Measurements from ENCODE around the gene C4orf50. TPM values are rescaled to one million over a fixed set of nuclear protein-coding genes. Genes with fewer than 3 reads are reported as not detected.
"Not testable (repeated sequence)": the region's sequence is repeated elsewhere in the genome, so short reads cannot be mapped to it uniquely, and the experiment has no call there.

Gene C4orf50
- total RNA-seq, 1 donor from 2014 or later = 2.3 TPM

DNA sequence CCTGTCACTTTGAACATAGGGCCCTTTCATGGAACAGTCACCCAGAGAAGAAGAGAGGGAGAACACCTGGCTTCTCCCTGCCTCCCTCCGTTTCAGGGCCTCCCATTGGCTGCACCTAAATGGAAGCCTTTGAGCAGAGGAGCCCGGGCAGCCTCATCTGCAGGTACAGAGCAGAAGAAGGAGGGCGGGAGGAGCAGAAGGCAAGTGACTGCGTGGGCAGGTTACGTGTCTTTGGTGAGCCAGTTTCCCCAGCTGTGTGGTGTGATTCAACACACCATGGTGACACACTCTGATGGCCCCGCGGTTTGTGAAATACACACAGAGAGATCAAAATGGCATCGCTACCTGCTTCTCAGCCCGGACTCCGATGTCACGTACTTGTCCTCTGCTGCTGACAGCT lies 431 bp downstream of the C4orf50 start:
- intact Hi-C loops (cut with micrococcal nuclease) = no loop called here

DNA sequence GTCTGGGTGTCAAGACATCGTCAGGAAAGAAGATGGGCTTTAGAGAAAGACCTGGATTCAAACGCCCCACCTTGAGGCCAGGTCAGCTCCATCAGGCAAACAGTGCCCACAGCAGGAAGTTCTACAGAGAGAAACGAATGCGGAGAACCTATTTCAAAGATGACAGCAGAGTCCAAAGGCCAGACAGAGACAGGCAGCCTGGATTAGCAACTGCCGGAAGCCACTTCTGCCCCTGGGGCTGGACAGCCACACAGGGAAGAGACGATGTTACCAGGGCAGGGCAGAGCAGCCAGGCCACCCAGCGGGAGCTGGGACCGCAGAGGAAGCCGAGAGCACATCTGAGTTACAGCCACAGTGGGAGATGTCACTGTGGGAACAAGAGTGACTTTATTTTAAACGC lies 1.2 kb downstream of the C4orf50 start:
- intact Hi-C loops (cut with micrococcal nuclease) = no loop called here

DNA sequence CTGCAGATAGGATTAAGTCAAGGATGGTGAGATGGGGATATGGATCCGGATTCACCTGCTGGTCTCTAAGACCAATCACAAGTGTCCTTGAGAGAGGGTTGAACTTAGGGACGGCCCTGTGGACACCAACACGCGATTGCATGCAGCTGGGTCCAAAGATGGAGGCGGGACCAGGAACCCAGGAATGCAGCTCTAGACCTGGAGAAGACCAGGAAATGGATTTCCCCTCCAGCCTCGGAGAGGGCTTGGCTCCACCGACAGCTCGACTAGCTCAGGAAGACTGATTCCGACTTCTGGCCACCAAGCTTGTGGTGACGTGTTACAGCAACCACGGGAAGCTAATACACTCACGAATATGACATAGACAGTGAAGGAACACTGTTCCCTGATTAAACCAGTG lies 4.7 kb downstream of the C4orf50 start:
- intact Hi-C loops (cut with micrococcal nuclease) = no loop called here

DNA sequence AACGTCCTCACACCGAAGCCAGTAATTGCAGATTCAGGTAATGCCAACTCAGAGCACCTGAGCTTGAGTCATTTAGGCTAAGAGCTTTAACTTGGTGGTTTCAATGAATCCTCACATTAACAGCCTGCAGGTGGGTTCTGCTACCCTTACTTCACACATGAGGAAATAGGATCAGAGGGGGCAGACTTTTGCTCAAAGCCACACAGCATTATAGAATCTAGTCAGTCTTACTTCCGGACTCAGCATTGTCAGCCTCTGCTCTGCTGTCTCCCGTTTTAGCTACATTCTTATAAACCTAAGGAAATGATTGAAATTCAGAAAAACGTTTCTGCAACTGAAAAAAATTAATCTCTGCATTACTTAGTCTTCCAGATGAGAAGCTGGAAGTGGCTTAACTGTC lies 6.0 kb downstream of the C4orf50 start:
- intact Hi-C loops (cut with micrococcal nuclease) = no loop called here

DNA sequence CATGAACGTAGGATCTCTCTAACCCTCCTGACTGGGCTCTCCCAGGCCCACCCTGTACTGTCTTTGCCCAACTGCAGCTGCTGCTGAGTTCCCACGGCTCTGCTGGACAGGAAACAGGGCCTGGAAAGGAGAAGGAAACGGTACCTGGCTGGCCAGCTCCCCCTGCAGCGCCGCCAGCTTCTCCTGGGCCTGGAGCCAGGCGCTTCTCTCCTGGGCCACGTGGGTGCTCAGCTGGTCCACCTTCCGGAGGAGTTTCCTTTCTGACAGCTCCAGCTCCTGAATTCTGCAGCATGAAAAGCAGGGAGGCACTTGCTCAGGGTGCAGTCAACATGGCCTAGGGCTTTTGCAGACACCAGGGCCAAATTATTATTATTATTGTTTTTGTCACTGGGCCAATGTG lies 6.5 kb downstream of the C4orf50 start:
- intact Hi-C loops (cut with micrococcal nuclease) = no loop called here

DNA sequence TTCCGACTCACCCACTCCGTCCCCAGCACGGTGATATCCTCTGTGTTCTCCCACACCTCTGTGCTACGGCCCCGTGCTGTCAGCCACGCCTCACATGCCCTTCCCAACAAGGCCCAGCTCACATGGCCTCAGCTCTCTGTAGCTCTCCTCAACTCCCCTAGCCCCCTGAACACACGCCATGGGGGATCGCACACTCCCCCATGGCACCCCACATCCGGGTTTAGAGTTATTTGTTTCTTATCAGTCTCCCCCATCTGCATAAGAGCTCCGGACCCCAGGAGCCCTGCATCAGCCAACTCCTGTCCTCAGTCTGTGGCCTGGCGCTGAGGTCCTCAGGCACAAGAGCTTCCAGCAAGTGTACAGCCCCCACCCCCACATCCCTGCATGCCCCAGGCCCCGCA lies 7.0 kb downstream of the C4orf50 start:
- intact Hi-C loops (cut with micrococcal nuclease) = no loop called here

DNA sequence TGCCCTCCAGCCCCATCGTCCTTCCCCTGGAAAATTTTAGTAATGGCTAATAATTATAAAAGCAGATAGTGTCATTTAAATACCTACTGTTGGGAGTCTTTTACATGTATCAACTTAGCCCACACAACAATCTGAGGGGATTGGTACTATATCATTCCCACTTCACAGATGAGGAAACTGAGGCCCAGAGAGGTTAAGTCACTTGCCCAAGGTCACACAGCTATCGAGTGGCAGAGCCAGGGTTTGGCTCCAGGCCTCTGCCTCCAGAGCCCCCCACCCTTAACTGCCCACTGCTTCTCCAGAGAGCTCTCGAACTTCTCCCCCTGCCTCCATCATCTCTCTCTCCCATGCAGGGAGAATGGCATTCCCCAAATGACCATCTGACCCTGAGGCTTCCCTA lies 7.4 kb downstream of the C4orf50 start:
- intact Hi-C loops (cut with micrococcal nuclease) = no loop called here

DNA sequence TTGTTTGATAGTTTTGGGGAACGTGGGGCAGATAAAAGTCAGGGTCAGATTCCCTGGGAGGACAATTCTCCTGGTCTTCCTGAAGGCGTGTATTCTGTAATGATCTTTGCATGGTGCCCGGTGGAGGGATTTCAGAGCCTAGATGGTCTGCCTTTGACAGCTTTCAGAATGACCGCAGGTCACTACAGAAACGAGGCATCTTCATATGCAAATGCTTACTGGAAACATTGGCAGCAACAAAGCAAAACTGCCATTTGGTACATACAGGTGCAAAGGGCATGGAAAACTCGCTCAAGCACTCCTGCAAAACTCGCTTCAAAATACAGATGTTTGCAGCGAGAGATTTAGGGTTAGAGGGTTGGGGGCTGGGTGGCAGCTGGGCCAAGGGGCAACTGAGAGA lies 8.8 kb downstream of the C4orf50 start:
- intact Hi-C loops (cut with micrococcal nuclease) = no loop called here

DNA sequence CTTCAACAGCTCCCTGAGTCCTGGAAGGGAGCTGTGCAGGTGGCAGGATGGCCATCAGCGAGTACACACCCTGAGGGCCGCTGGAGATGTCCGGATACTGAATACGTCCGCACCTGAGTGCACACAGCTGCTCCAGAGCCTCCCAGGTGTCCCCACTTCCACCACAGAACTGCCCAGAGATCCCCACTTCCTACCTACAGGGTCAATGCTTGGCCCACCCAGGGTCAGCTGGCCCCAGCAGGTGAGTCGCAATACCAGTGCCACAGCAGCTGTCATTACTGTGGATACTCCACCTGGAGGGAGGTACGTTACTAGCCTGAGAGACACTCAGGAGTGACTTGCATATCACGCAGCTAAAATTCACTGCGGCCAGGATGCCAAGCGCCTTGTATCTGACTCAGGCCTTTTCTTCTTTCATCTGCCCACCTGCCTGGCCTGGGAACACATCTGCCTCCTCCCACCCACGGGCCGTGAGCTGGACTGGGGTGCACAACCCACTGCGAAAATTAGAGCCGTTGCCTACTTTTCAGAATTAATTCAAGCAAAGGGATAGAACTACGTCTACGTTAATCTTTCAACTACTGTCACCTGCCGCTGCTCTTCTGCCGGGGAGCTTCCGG lies 9.4 kb downstream of the C4orf50 start:
- intact Hi-C loops (cut with micrococcal nuclease) = no loop called here

DNA sequence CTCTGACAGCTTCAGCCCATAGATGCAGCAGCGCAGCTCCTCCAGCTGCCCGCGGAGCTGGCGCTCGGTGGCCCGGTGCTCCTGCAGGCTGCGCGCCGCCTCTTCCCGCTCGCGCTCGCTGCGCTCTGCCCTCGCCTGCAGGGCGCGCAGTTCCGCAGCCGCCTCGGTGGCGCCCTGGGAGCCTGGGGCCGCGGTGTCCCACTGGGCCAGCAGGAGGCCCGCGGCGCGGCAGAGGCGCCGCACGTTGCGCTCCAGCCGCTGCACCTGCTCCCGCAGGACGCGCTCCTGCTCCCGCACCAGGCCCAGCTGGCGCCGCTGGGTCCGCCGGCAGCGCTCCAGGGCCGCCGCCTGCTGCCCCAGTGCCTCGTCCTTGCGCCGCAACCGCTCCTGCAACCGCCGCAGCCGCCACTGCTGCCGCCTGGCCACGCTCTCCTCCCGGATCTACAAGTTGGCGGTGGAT lies 10.1 kb downstream of the C4orf50 start:
- intact Hi-C loops (cut with micrococcal nuclease) = no loop called here

DNA sequence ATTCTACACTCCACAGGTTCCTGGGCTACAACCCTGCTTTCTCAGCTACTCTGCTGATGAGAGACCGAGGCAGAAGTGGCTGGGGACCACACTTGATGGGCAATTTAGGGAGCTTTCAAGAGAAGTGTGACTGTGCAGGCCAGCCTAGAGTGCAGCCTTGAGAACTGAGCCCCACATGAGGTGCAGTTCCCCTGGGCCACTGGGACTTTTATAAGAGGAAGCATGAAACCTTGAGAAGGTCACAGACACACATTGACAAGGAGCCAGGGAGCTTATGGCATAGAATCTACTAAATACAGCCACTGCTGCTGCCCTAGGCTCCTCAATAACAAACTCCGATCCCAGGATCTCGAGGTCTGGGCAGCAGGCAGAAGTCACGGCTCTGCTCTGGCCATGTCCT lies 13.1 kb downstream of the C4orf50 start:
- intact Hi-C loops (cut with micrococcal nuclease) = no loop called here

DNA sequence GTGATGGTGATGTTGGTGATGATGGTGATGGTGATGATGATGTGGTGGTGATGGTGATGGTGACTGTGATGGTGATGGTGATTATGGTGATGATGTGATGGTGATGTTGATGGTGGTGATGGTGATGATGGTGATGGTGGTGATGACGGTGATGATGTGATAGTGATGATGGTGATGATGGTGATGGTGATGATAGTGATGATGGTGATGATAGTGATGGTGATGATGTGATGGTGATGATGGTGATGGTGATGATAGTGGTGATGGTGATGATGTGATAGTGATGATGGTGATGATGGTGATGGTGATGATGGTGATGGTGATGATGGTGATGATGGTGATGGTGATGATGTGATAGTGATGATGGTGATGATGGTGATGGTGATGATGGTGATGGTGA lies 14.7 kb downstream of the C4orf50 start:
- intact Hi-C loops (cut with micrococcal nuclease) = not testable (repeated sequence)

DNA sequence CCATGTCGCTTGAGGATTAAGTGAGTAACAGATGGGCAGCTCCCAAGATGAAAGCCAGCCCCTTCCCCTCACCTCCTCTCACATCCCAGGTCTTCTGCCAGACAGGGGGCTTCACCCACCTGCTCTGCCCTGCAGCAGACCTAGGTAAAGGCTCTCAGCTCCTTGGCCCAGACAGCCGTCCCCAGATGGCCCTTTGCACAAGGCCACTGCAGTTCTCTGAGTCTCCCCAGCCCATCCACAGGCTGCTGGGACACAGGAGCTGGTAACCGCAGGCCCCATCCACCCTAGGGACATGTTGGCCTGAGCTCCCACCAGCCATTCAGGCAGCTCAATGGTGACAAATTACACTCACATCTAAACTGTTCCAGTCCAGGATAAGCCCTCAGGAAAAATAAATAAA lies 15.3 kb downstream of the C4orf50 start:
- intact Hi-C loops (cut with micrococcal nuclease) = no loop called here

DNA sequence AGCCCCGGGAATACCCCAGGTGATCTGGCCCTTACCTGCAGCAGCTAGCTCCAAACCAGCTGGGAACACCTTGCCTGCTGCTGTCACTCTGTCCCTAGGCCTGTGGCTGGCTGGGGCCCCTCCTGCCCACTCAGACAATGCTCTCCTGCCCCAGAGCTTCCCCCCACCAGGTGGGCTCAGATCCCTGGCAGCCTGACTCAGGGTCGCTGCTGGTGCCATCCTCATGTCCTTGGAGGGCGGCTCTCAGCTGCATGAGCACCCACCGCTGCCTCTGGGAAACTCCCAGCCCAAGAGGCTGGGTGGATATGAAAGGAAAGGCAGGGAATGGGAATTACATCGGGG lies 15.8 kb downstream of the C4orf50 start:
- intact Hi-C loops (cut with micrococcal nuclease) = no loop called here

DNA sequence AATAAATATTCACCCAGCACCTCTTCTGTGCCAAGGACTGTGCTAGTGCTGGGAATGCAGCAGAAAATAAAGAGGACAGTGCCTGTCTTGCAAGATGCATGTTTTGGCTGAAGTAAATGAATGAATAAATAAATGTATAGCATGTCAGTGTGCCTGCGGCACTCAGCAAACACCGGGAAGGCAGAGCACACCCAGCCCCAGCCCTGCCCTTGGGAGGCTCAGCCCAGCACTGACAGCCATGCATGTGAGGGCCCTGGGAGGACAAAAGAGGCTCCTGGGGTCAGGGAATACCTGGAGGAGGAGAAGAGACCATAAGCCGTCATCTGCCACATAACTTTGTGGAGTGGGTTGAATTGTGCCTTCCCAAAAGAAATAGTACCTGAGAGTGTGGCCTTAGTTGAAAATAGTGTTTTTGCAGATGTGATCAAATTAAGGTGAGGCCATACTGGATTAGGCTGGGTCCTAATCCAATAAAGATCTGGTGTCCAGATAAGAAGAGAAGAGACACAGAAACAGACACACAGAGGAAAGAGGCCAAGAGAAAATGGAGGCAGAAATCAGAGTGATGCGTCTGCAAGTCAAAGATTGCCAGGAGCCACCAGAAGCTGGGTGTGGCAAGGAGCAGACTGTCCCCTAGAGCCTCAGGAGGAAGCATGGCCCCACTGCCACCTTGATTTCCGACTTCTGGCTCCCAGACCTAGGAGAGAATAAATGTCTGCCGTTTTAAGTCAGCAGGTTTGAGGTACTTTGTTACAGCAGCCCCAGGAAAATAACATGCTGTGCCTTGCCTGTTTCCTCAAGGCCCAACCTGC lies 16.3 kb downstream of the C4orf50 start:
- intact Hi-C loops (cut with micrococcal nuclease) = no loop called here

DNA sequence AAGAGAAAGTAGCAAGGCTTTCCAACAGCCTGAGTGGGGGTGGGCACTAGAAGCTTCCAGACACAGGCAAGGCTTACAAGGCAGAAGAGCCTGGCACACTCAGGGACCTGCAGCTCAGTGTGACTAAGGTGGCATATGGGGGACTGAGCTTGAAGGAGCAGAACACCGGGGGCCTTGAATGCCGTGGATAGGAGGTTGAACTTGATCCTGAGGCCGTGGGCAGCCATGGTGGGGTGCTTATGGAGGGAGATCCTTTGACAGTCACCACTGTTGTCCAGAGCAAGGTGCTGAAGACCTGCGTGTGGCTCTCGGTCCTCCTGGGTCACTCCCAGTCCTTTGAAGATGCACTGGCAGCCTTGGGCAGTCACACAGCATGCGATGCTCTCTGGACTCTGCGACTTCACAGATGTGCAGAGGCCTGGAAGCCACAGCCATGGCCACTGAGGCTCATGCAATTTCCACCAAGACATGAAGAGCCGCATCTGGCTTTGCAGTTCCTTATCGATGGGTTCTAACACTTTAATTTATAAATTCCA lies 18.3 kb downstream of the C4orf50 start:
- intact Hi-C loops (cut with micrococcal nuclease) = loop anchor here (2.0 to 5.0 kb wide), 2 partner anchors 87 to 191 kb away; no protein-coding TSS in a partner anchor

DNA sequence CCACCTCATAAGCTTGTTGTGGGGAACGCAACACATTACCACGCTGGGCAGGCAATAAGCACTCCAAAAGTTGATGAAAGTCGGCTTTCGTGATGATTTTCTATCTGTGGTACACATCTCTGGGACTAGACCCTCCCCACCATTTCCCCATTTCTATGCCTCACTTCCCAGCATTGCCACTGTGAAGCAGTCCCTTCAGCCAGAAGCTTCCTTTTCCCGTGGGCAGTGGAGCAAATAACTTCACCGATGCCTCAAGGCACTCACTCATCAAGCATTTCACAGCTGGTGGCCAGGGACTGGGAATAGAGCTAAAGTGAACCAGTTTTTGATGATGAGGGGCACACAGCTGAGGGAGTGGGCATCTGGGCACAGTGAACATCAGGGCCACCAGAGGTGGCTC lies 18.9 kb downstream of the C4orf50 start:
- intact Hi-C loops (cut with micrococcal nuclease) = loop anchor here (2.0 to 5.0 kb wide), 2 partner anchors 88 to 191 kb away; no protein-coding TSS in a partner anchor

DNA sequence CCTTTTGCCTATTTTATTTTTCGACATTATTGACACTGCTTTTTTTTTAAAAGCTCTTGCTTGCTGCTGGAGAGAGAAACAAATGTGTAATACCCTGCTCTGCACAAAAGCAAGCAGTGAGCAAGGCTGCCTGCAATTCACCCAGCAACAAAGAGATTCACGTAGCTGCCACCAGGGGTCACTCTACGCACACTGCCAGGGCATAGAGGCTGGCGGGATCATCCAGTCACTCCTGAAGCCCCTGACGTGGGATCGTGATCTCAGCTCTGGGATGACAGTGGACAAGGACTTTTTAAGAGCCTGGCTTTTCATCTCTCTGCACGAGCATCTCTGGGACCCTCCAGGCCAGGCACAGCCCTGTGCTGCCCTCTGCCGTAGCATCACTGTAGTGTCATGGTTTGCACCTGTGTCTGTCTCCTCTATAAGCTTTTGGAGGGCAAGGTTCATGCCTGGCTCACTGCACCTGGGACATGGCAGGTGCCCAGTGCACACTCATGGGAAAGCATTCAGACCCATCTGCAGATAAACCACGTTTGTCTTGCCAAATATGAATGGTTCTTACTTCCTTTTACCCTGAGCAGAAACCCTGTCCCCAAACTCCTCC lies 19.8 kb downstream of the C4orf50 start:
- intact Hi-C loops (cut with micrococcal nuclease) = loop anchor here (1.0 to 5.0 kb wide), 6 partner anchors 89 to 333 kb away; no protein-coding TSS in a partner anchor

DNA sequence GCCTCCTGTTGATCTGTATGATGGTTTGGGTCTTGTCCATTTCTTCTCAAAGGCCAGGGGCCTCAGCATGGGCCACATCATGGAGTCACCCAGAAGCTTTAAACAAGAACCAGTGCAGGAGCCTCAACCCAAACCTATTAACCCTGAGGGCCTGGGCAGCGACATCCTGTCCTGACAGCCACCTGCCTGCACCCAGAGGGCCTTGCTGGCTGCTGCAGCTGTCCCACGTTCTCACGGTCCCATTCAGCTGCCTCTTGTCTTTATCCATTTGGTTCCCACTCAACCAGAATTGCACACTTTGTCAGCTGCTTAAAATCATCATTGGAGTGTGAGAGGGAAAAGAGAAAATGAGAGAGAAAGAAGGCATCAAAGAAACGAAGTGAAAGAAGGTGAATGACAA lies 21.6 kb downstream of the C4orf50 start:
- intact Hi-C loops (cut with micrococcal nuclease) = loop anchor here (5.0 kb wide), 1 partner anchor 91 kb away; no protein-coding TSS in a partner anchor

DNA sequence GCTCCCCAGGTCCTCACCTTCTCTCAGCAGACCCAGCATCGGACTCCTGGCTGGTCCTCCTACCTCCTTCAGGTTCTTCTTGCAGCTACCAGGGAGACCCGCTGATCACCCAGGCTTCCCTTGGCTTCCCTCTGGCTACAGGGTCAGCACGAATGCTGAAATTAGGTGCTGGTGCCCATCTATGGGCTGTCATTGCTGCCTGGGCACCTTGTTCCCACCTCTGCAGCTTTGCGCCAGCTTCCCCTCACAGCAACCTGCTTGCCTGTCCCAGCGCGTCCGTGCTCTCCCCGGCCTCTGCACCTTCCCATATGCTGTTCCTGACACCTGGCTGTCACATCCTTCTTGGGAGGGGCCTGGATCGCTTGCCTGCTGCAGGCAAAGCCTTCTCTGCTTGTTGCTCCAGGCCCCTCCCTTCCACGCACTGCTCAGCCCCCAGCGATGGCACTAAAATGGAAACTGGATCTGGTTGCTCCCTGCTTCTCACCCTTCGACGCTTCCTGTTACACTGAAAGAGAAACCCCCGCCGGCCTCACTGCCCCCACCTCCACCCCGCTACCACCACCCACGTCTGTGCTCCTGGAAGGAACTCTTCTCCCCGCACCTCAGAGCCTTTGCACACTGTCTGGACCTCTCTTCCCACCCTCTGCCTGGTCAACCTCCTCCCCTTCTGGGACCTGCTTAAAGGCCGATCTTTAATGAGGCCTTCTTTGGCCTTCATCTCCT lies 22.2 kb downstream of the C4orf50 start:
- intact Hi-C loops (cut with micrococcal nuclease) = loop anchor here (5.0 kb wide), 1 partner anchor 91 kb away; no protein-coding TSS in a partner anchor
